Adipose tissue (tissue), 3 donors: ENCODE data around the gene HOXB9. TPM values are rescaled to one million over a fixed set of nuclear protein-coding genes. Genes with fewer than 3 reads are reported as not detected.

Source experiments
- H3K27ac ChIP-seq: one replicate; pipeline ENCODE4 v1.5.1; 2013; ENCODE audit warnings: low read depth, low read length
- WGBS, 3 donors: extraction: QIAGEN DNeasy Blood & Tissue Kit; methylation state at CpG; one replicate each; pipeline ENCODE4 v1.1.7; 2013; 5-methylcytosine and 5-hydroxymethylcytosine counted together
- polyA plus RNA-seq, 3 donors: library from polyadenylated mRNA; stranded (reverse); fragments of 200-250 nt; gene quantifications; one replicate each; pipeline ENCODE4 v1.2.3, GENCODE V29; 2013
- donor health status: healthy with polysubstance abuse.
- donor health status: Bipolar disorder and iron deficiency.
- donor health status: healthy.

The HOXB9 gene
- polyA plus RNA-seq, 3 donors = 0.15 to 1.0 (median 0.97) TPM

- H3K27ac ChIP-seq = no peak overlapping the region
- 6 to 20% (median 19%) methylated on average over 21 of the region's 21 CpGs for WGBS, 3 donors
Measured at GRCh38 chr17:48603959-48604769, 22.0 kb downstream of the HOXB9 start.

GRCh38 chr17:48601539-48602425, 24.4 kb downstream of the HOXB9 start:
- WGBS, 3 donors = 11 to 41% (median 41%) methylated on average over 35 of the region's 35 CpGs

GRCh38 chr17:48601207-48601538, 25.0 kb downstream of the HOXB9 start:
- WGBS, 3 donors = 27 to 83% (median 82%) methylated on average over 4 of the region's 4 CpGs
- H3K27ac ChIP-seq = no peak overlapping the region

More at GRCh38 chr17:48601539-48602425, 24.4 kb downstream of the HOXB9 start:
- H3K27ac ChIP-seq = no peak overlapping the region

- WGBS, 3 donors = 35 to 78% (median 74%) methylated on average over 17 of the region's 17 CpGs
- no peak overlapping the region for H3K27ac ChIP-seq
Measured at GRCh38 chr17:48600244-48601098, 25.7 kb downstream of the HOXB9 start.

- no peak overlapping the region for H3K27ac ChIP-seq
Measured at GRCh38 chr17:48599354-48599753, 26.8 kb downstream of the HOXB9 start.

GRCh38 chr17:48598736-48599135, 27.4 kb downstream of the HOXB9 start:
- WGBS, 3 donors = 21 to 43% (median 35%) methylated on average over 7 of the region's 7 CpGs
- no peak overlapping the region for H3K27ac ChIP-seq

More at GRCh38 chr17:48599354-48599753, 26.8 kb downstream of the HOXB9 start:
- 34 to 82% (median 81%) methylated on average over 5 of the region's 5 CpGs for WGBS, 3 donors

GRCh38 chr17:48597778-48598631, 28.2 kb downstream of the HOXB9 start:
- H3K27ac ChIP-seq = no peak overlapping the region
- WGBS, 3 donors = 1 to 2% (median 1%) methylated on average over 63 to 68 of the region's 68 CpGs

GRCh38 chr17:48597528-48597777, 28.7 kb downstream of the HOXB9 start:
- 1 to 5% (median 3%) methylated on average over 16 of the region's 16 CpGs for WGBS, 3 donors
- H3K27ac ChIP-seq = no peak overlapping the region

GRCh38 chr17:48596735-48597527, 29.2 kb downstream of the HOXB9 start:
- no peak overlapping the region for H3K27ac ChIP-seq
- WGBS, 3 donors = 8 to 30% (median 12%) methylated on average over 24 to 26 of the region's 26 CpGs

GRCh38 chr17:48596000-48596734, 30.0 kb downstream of the HOXB9 start:
- 14 to 33% (median 25%) methylated on average over 42 to 54 of the region's 54 CpGs for whole genome bisulfite sequencing, 3 donors
- H3K27ac ChIP-seq = no peak overlapping the region

GRCh38 chr17:48595278-48595999, 30.7 kb downstream of the HOXB9 start:
- WGBS, 3 donors = 31 to 81% (median 80%) methylated on average over 25 of the region's 25 CpGs
- no peak overlapping the region for H3K27ac ChIP-seq

- no peak overlapping the region for H3K27ac ChIP-seq
- WGBS, 3 donors = 22 to 69% (median 65%) methylated on average over 25 of the region's 25 CpGs
Measured at GRCh38 chr17:48594538-48595277, 31.4 kb downstream of the HOXB9 start.

- WGBS, 3 donors = 8 to 11% (median 9%) methylated on average over 35 to 37 of the region's 37 CpGs
- no peak overlapping the region for H3K27ac ChIP-seq
Measured at GRCh38 chr17:48593840-48594537, 32.2 kb downstream of the HOXB9 start.

GRCh38 chr17:48593126-48593829, 32.9 kb downstream of the HOXB9 start, which contains the start of gene HOXB5:
Gene HOXB5, minus strand, starts transcription at chr17:48593779. Its CDS starts 97 bp downstream, at chr17:48593682.
- 3 to 9% (median 3%) methylated on average over 50 of the region's 50 CpGs for WGBS, 3 donors
- H3K27ac ChIP-seq = no peak within 1 kb of the TSS
